ENCODE data around the gene KIAA0040.

The KIAA0040 gene

DNA sequence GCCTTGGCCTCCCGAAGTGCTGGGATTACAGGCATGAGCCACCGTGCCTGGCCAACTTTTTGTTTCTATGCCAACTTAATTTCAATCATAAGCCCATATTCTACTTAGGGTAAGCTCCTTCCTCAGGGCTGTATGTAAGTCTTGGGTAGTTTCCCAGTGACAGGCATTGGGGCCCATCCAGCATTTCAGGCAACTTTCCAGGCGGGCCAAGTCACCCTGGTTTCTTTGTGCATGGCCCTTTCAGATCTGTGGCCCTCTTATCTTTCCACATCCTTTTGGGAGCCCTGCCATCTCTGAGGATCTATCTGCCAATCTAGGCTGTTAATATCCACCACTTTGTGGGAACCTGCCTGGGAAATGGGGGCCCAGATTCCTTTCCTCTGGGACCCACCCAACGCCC lies 66.2 kb downstream of the KIAA0040 start:
- H3K4me3 ChIP-seq (ENCODE audit: low read depth, low read length), result no peak overlapping the region
- H3K9me3 ChIP-seq (ENCODE audit: control insufficient read depth, insufficient read depth, low read depth, low read length), result no peaks in the 10 kb centered on the region
- ChIA-PET CTCF (interaction anchor here (3.9 to 4.5 kb wide), 2 partner anchors 20 to 98 kb away, joined by 30 to 43 read pairs; no protein-coding TSS in a partner anchor), POLR2A (interaction anchor here (1.0 kb wide), 1 partner anchor 97 kb away, joined by 3 read pairs; no protein-coding TSS in a partner anchor)
- no peaks in the 10 kb centered on the region for H3K36me3 ChIP-seq (ENCODE audit: control insufficient read depth in 2 of 2, insufficient read depth in 1 of 2, low read length in 2 of 2)
- no peak overlapping the region for H3K27ac ChIP-seq (ENCODE audit: extremely low read depth, low read depth, low read length)
- no peaks in the 10 kb centered on the region for H3K4me1 ChIP-seq (ENCODE audit: control insufficient read depth, insufficient read depth, low read length)
- TF ChIP-seq ZNF843 (tag by site-specific recombination; IDR thresholded peaks at IDR 0.05), result no peak

DNA sequence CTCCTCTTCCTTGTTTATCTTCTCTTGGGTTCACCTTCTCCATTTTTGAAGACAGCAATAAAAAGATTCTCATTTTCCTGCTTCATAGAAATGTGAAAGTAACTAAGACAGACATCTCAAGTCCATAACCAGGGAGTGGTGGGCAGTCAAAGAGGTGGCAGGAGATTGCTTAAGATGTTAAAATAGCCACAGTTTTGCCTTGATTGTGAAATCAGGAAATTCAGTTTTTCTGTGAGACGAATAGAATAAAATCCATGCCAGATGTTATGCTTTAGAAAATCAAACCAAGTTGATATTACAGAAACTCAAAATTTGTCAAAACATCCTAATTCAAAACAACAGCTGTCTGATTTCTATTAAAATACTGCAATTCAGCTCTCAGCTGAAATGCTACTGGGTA lies 67.7 kb downstream of the KIAA0040 start:
- H3K9me3 ChIP-seq (ENCODE audit: control insufficient read depth, insufficient read depth, low read depth, low read length), result no peaks in the 10 kb centered on the region
- ChIA-PET CTCF (interaction anchor here (0.5 to 4.5 kb wide), 30 partner anchors 9 to 379 kb away, joined by 3 to 43 read pairs (median 4); partner anchors contain the start of genes CACYBP and TNN), POLR2A (interaction anchor here (0.7 to 1.1 kb wide), 3 partner anchors 89 to 101 kb away, joined by 3 to 11 read pairs (median 3); partner anchors contain the start of gene MRPS14)
- H3K36me3 ChIP-seq (ENCODE audit: control insufficient read depth in 2 of 2, insufficient read depth in 1 of 2, low read length in 2 of 2), result no peaks in the 10 kb centered on the region
- TF ChIP-seq ZNF747 (tag by site-specific recombination; IDR thresholded peaks at IDR 0.05) (no peak), ZNF239 (tag by site-specific recombination; IDR thresholded peaks at IDR 0.05) (no peak), ZNF223 (tag by site-specific recombination; IDR thresholded peaks at IDR 0.05) (no peak), TRIM28 (IDR thresholded peaks at IDR 0.05; ENCODE audit: borderline replicate concordance, low read length) (no peak), SETDB1 (IDR thresholded peaks at IDR 0.05; ENCODE audit: insufficient read length, low read length) (no peak), KLF10 (tag by site-specific recombination; IDR thresholded peaks at IDR 0.05) (no peak), GLIS1 (tag by site-specific recombination; IDR thresholded peaks at IDR 0.05) (no peak), ZNF140 (tag by site-specific recombination; IDR thresholded peaks at IDR 0.05) (no peak), YY1 (tag by site-specific recombination; IDR thresholded peaks at IDR 0.05) (no peak), ZNF169 (tag by site-specific recombination; IDR thresholded peaks at IDR 0.05) (no peak), ZNF670 (tag by site-specific recombination; IDR thresholded peaks at IDR 0.05; ENCODE audit: low read depth) (no peak), ZNF433 (tag by site-specific recombination; IDR thresholded peaks at IDR 0.05; ENCODE audit: low read depth) (no peak), ZNF785 (tag by site-specific recombination; IDR thresholded peaks at IDR 0.05) (no peak)
- TF ChIP-seq, protein P1, sequence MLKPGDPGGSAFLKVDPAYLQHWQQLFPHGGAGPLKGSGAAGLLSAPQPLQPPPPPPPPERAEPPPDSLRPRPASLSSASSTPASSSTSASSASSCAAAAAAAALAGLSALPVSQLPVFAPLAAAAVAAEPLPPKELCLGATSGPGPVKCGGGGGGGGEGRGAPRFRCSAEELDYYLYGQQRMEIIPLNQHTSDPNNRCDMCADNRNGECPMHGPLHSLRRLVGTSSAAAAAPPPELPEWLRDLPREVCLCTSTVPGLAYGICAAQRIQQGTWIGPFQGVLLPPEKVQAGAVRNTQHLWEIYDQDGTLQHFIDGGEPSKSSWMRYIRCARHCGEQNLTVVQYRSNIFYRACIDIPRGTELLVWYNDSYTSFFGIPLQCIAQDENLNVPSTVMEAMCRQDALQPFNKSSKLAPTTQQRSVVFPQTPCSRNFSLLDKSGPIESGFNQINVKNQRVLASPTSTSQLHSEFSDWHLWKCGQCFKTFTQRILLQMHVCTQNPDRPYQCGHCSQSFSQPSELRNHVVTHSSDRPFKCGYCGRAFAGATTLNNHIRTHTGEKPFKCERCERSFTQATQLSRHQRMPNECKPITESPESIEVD (tag by site-specific recombination; IDR thresholded peaks at IDR 0.05), result no peak
- TF ChIP-seq, protein P2, sequence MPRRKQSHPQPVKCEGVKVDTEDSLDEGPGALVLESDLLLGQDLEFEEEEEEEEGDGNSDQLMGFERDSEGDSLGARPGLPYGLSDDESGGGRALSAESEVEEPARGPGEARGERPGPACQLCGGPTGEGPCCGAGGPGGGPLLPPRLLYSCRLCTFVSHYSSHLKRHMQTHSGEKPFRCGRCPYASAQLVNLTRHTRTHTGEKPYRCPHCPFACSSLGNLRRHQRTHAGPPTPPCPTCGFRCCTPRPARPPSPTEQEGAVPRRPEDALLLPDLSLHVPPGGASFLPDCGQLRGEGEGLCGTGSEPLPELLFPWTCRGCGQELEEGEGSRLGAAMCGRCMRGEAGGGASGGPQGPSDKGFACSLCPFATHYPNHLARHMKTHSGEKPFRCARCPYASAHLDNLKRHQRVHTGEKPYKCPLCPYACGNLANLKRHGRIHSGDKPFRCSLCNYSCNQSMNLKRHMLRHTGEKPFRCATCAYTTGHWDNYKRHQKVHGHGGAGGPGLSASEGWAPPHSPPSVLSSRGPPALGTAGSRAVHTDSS (tag by site-specific recombination; IDR thresholded peaks at IDR 0.05), result no peak
- TF ChIP-seq, protein P3, sequence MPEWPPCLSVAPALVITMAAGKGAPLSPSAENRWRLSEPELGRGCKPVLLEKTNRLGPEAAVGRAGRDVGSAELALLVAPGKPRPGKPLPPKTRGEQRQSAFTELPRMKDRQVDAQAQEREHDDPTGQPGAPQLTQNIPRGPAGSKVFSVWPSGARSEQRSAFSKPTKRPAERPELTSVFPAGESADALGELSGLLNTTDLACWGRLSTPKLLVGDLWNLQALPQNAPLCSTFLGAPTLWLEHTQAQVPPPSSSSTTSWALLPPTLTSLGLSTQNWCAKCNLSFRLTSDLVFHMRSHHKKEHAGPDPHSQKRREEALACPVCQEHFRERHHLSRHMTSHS (tag by site-specific recombination; IDR thresholded peaks at IDR 0.05), result no peak
- no peak overlapping the region for H3K27ac ChIP-seq (ENCODE audit: extremely low read depth, low read depth, low read length)
- H3K4me3 ChIP-seq (ENCODE audit: low read depth, low read length), result no peak overlapping the region
- H3K4me1 ChIP-seq (ENCODE audit: control insufficient read depth, insufficient read depth, low read length), result no peaks in the 10 kb centered on the region

DNA sequence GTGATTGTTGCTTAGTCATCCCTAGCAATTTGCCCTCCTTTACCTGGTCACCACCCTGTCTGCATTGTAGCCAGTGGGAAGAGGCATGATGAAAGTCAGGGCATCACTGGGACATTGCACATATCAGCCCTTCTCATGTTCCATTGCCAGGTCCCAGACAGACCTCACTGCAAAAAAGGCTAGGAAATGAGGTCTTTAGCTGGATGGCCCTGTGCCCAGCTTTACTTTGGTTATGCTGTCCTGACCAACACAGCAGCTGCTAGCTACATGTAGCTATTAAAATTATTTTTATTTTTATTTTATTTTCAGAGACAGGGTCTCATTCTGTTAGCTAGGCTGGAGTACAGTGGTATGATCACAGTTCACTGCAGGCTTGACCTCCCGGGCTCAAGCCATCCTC lies 72.1 kb downstream of the KIAA0040 start:
- Histone ChIP-seq H3K9me3 (ENCODE audit: control insufficient read depth, insufficient read depth, low read depth, low read length) (no peaks in the 10 kb centered on the region), H3K27ac (ENCODE audit: extremely low read depth, low read depth, low read length) (no peak overlapping the region), H3K36me3 (ENCODE audit: control insufficient read depth in 2 of 2, insufficient read depth in 1 of 2, low read length in 2 of 2) (no peaks in the 10 kb centered on the region), H3K4me1 (ENCODE audit: control insufficient read depth, insufficient read depth, low read length) (no peaks in the 10 kb centered on the region), H3K4me3 (ENCODE audit: low read depth, low read length) (no peak overlapping the region)
- POLR2A ChIA-PET, result interaction anchor here (1.1 kb wide), 1 partner anchor 35 kb away, joined by 3 read pairs; no protein-coding TSS in a partner anchor
- CTCF ChIA-PET, result interaction anchor here (0.6 to 1.3 kb wide), 4 partner anchors 26 to 95 kb away, joined by 3 to 5 read pairs (median 3); no protein-coding TSS in a partner anchor
- TF ChIP-seq, protein P4, sequence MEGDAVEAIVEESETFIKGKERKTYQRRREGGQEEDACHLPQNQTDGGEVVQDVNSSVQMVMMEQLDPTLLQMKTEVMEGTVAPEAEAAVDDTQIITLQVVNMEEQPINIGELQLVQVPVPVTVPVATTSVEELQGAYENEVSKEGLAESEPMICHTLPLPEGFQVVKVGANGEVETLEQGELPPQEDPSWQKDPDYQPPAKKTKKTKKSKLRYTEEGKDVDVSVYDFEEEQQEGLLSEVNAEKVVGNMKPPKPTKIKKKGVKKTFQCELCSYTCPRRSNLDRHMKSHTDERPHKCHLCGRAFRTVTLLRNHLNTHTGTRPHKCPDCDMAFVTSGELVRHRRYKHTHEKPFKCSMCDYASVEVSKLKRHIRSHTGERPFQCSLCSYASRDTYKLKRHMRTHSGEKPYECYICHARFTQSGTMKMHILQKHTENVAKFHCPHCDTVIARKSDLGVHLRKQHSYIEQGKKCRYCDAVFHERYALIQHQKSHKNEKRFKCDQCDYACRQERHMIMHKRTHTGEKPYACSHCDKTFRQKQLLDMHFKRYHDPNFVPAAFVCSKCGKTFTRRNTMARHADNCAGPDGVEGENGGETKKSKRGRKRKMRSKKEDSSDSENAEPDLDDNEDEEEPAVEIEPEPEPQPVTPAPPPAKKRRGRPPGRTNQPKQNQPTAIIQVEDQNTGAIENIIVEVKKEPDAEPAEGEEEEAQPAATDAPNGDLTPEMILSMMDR (tag by site-specific recombination; IDR thresholded peaks at IDR 0.05), result no peak
- TF ChIP-seq ZNF341 (tag by site-specific recombination; IDR thresholded peaks at IDR 0.05; ENCODE audit: low read depth) (no peak), ZNF529 (tag by site-specific recombination; IDR thresholded peaks at IDR 0.05; ENCODE audit: insufficient replicate concordance) (no peak), GLIS1 (tag by site-specific recombination; IDR thresholded peaks at IDR 0.05) (no peak)
